HepG2 (cell line): Measurements from ENCODE around the gene HIPK2. TPM values are rescaled to one million over a fixed set of nuclear protein-coding genes. Genes with fewer than 3 reads are reported as not detected.

Source experiments
- ATAC-seq: fragments of 200-7000 bp; cut with Tn5 transposase; 3 replicates; pipeline ENCODE4 v1.9.1; 2020; ENCODE audit warnings: mild to moderate bottlenecking, moderate library complexity
- BruUV-seq: library from RNA; stranded (reverse); fragments of 400-500 nt; replicated peaks from 2 replicates; lab custom pipeline; 2021; lab: Mats Ljungman, UMichigan
- CTCF ChIA-PET: fragments of 300-600 bp; formaldehyde crosslinking; extraction: SDS; loops from one replicate; lab custom pipeline; 2021; ENCODE audit warnings: low total read pairs, inconsistent platforms, low intra/inter-chr PET ratio; lab: Yijun Ruan, JAX
- POLR2A ChIA-PET: fragments of 350-600 bp; sonication (Branson Sonifier 250); formaldehyde crosslinking; loops from one replicate; lab custom pipeline; 2020; ENCODE audit warnings: antibody characterized with exemption, inconsistent platforms; lab: Yijun Ruan, JAX
- DNase-seq: peaks from one replicate; pipeline ENCODE4 v3.0.0-alpha.2; 2015; ENCODE audit warnings: low spot score
- FAIRE-seq: peaks from 3 replicates; lab custom pipeline; 2011; peaks lifted over from hg19 to GRCh38; lab: Jason Lieb, UNC
- H2AFZ ChIP-seq: one replicate; pipeline ENCODE4 v1.6.1; 2011; ENCODE audit warnings: low read length, inconsistent platforms
- H3K27ac ChIP-seq: fragments of 300-600 bp; 3 replicates; pipeline ENCODE4 v1.8.0; 2011; ENCODE audit warnings: mixed run types, mild to moderate bottlenecking, mixed read lengths, low read length, inconsistent platforms; ENCODE audit not compliant: insufficient read depth; ENCODE audit errors: extremely low read length
- H3K27me3 ChIP-seq, 2 experiments: fragments of 200-600 bp in 1 of 2; 2 replicates in 1 of 2; 3 replicates in 1 of 2; pipeline versions ENCODE4 v1.6.0 to v1.8.0; 2011; ENCODE audit warnings: low read length in 2 of 2, mild to moderate bottlenecking in 2 of 2, moderate library complexity in 2 of 2, inconsistent platforms in 1 of 2; ENCODE audit not compliant: insufficient read depth in 2 of 2, control insufficient read depth in 1 of 2
- H3K36me3 ChIP-seq, 2 experiments: fragments of 200-600 bp in 1 of 2; replicated peaks in 1 of 2; 2 replicates in 1 of 2; 3 replicates in 1 of 2; pipeline versions ENCODE4 v1.5.1 to v1.8.0; 2011; ENCODE audit warnings: low read length in 2 of 2, inconsistent platforms in 1 of 2; ENCODE audit not compliant: insufficient read depth in 2 of 2, control insufficient read depth in 1 of 2
- H3K4me1 ChIP-seq: 2 replicates; pipeline ENCODE4 v1.5.1; 2012; ENCODE audit warnings: low read length, inconsistent platforms; ENCODE audit not compliant: insufficient read depth
- H3K4me2 ChIP-seq: 2 replicates; pipeline ENCODE4 v1.6.0; 2011; ENCODE audit warnings: low read depth, low read length, inconsistent platforms
- H3K4me3 ChIP-seq, 3 experiments: fragments of 200-600 bp in 1 of 3; sonication (generic), shearing (Covaris generic) in 1 of 3; replicated peaks in 1 of 3; 2 replicates each; pipeline ENCODE4 v1.5.1; 2011 to 2016; ENCODE audit warnings: low read length in 3 of 3, inconsistent platforms in 2 of 3, low read depth in 2 of 3, mild to moderate bottlenecking in 2 of 3, control low read depth in 1 of 3, mixed read lengths in 1 of 3; ENCODE audit not compliant: insufficient read depth in 1 of 3
- H3K79me2 ChIP-seq: one replicate; pipeline ENCODE4 v1.6.1; 2011; ENCODE audit warnings: low read length, inconsistent platforms; ENCODE audit not compliant: insufficient read depth
- H3K9ac ChIP-seq: 2 replicates; pipeline ENCODE4 v1.6.0; 2011; ENCODE audit warnings: mild to moderate bottlenecking, low read depth, low read length, inconsistent platforms; ENCODE audit not compliant: insufficient read depth
- H3K9me3 ChIP-seq: 2 replicates; pipeline ENCODE4 v1.5.1; 2012; ENCODE audit warnings: mild to moderate bottlenecking, low read length
- H4K20me1 ChIP-seq: 2 replicates; pipeline ENCODE4 v1.6.0; 2011; ENCODE audit warnings: inconsistent platforms, mild to moderate bottlenecking, low read length, moderate library complexity; ENCODE audit not compliant: insufficient read depth
- CBX2 ChIP-seq, 2 experiments: fragments of 200-600 bp in 1 of 2; sonication (generic); formaldehyde crosslinking in 1 of 2; IDR thresholded peaks; 2 replicates each; pipeline versions ENCODE4 v1.7.0 to v1.8.1; 2018 to 2022; ENCODE audit warnings: low read depth in 2 of 2, low read length in 1 of 2, mild to moderate bottlenecking in 1 of 2, missing genetic modification reagents in 1 of 2
- HMG20B ChIP-seq: conservative IDR thresholded peaks from 2 replicates; pipeline ENCODE4 v1.6.1; 2016; ENCODE audit warnings: missing genetic modification reagents, missing compliant biosample characterization
- SSRP1 ChIP-seq: IDR thresholded peaks from 2 replicates; pipeline ENCODE4 v1.6.1; 2016; ENCODE audit warnings: control low read depth
- ZBTB20 ChIP-seq: sonication (generic); formaldehyde crosslinking; IDR thresholded peaks from 2 replicates; pipeline ENCODE4 v1.8.1; 2023; ENCODE audit warnings: missing genetic modification reagents, low read depth, mild to moderate bottlenecking, borderline replicate concordance
- ZFP36L2 ChIP-seq: sonication (generic); formaldehyde crosslinking; IDR thresholded peaks from 2 replicates; pipeline ENCODE4 v1.4.0; 2020; ENCODE audit warnings: missing genetic modification reagents
- ZNF34 ChIP-seq: sonication (generic); formaldehyde crosslinking; IDR thresholded peaks from 2 replicates; pipeline ENCODE4 v1.4.0; 2020; ENCODE audit warnings: mild to moderate bottlenecking, missing genetic modification reagents, borderline replicate concordance
- ZNF816 ChIP-seq: sonication (generic); formaldehyde crosslinking; IDR thresholded peaks from 2 replicates; pipeline ENCODE4 v1.8.0; 2022; ENCODE audit warnings: missing genetic modification reagents, mild to moderate bottlenecking, borderline replicate concordance
- ZNF83 ChIP-seq: sonication (generic); formaldehyde crosslinking; IDR thresholded peaks from 2 replicates; pipeline ENCODE4 v1.4.0; 2020; ENCODE audit warnings: missing genetic modification reagents, mild to moderate bottlenecking, borderline replicate concordance
- WGBS: methylation state at CpG from one replicate; pipeline ENCODE4 v1.1.6; 2017; ENCODE audit warnings: low lambda C conversion rate; 5-methylcytosine and 5-hydroxymethylcytosine counted together
- in situ Hi-C: cut with HindIII; loops from 2 replicates; pipeline ENCODE4 v1.10.0; 2017; ENCODE audit warnings: low pct_unique_long_range_greater_than_20kb; ENCODE audit not compliant: extremely low pct_ligation_motif_present
- intact Hi-C: fragments of 100-400 bp; cut with micrococcal nuclease; formaldehyde crosslinking; loops from one replicate; pipeline ENCODE4 v1.10.0; 2022; ENCODE audit not compliant: unreplicated experiment
- polyA plus RNA-seq, 8 experiments: library from polyadenylated mRNA; depleted of rRNA in 3 of 8; stranded (reverse) in 7 of 8; unstranded in 1 of 8; fragments of >200 nt; fragmentation: Illumina TruSeq in 4 of 8; extraction: Trizol in 4 of 8; gene quantifications; 2 replicates each; pipeline versions ENCODE4 v1.2.1 to v1.2.3, GENCODE V29; 2011 to 2016; ENCODE audit warnings: low read depth in 4 of 8, missing spikeins in 1 of 8, mixed read lengths in 1 of 8; ENCODE audit not compliant: insufficient read depth in 1 of 8
- total RNA-seq, 5 experiments: library from RNA; depleted of rRNA; stranded (reverse); fragments of >200 nt; fragmentation: Illumina TruSeq; extraction: Trizol; gene quantifications; 2 replicates each; pipeline ENCODE4 v1.2.3, GENCODE V29; 2016; ENCODE audit warnings: low read depth in 1 of 5
- TF ChIP-seq, protein P1 (sequence below): sonication (generic); formaldehyde crosslinking; IDR thresholded peaks from 2 replicates; pipeline ENCODE4 v1.5.0; 2020; ENCODE audit warnings: missing genetic modification reagents

HIPK2 gene
- total and polyA plus RNA-seq, 2 of the 13 experiments (the other 11 are each of a cell fraction or from before 2014, with no cell fraction given), result 14.4 to 20.2 TPM

DNA sequence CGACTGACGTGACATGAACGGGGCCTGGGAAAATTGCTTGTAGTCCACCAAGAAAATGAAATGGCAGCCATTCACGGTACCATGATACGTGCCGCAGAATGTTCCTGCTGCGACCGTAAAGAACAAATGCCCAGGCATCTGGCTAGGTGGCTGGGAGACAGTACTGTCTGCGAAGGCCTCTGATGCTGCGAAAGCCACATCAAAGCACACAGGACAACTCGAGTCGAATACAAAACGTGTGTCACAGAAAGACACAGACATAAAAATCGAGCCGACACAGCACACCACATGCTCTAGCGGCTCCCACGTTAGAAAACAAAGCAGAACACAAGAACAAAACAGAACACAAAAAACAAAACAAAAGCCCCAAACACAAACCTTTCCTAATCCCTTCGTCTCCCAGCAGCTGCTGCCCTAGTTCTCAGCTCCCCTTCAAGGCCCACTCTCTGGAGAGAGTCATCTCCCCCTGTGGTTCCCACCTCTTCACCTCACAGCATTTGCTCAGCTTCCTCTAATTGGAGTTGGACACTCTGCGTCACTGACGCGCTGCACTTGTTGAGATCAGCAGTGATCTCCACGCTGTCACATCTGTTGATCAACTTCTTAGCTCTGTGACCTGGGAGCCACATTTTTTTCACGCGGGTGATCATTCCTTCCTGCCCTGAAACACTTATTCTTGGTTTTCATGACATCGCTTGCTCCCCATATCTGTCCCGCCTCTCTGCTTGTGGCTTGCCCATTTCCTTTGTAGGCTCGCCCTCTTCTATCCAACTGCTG lies 142.1 kb downstream of the HIPK2 start:
- no peak for FAIRE-seq
- no peak for ATAC-seq
- TF ChIP-seq CBX2 (IDR thresholded peaks at IDR 0.05; ENCODE audit: low read depth, low read length), result no peak
- TF ChIP-seq CBX2 (CRISPR knock-in tag; IDR thresholded peaks at IDR 0.05; ENCODE audit: low read depth), result no peak
- TF ChIP-seq ZNF34 (CRISPR knock-in tag), result no peak
- TF ChIP-seq HMG20B, result no peak
- no peak for TF ChIP-seq ZNF83
- TF ChIP-seq ZNF816 (CRISPR knock-in tag), result no peak
- Histone ChIP-seq H3K4me2 (no peak overlapping the region), H3K36me3 (peaks cover 16 to 61% of the 10 kb centered on the region in 2 experiments), H4K20me1 (0 out of 2 replicates have a peak, but pooled peaks cover 4% of the 10 kb centered on the region), H3K9me3 (no peaks in the 10 kb centered on the region), H3K79me2 (peaks cover 8% of the 10 kb centered on the region), H3K27me3 (no peaks in the 10 kb centered on the region), H3K4me3 (no peak overlapping the region), H3K9ac (no peak overlapping the region), H3K27ac (no peak overlapping the region), H3K4me1 (no peaks in the 10 kb centered on the region), H2AFZ (no peak overlapping the region)
- ChIA-PET POLR2A (no interaction called here), CTCF (no interaction called here)
- DNase-seq, result no peak
- no TSS peak for BruUV-seq
- in situ Hi-C loops, result no loop called here
- intact Hi-C loops, result no loop called here
- WGBS, result 96% methylated on average over 27 of the region's 27 CpGs

DNA sequence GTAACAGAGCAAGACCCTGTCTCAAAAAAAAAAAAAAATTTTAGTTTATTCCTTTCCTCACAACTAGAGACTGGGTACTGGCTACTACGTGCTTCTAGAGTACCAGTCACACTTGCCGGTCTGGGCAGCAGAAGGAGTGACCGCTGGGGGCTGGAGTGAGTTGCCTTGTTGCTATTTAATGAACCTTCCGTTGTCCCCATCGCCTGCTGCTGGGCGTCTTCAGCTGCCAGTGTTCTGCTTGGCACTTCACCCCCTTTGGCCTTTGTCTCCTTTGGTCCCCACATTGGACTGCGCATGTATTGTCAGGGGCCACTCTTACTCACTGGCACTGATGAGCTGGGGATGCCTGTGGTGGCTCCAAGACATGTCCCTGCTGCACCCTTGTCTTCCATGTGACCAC lies 143.7 kb downstream of the HIPK2 start:
- BruUV-seq, result no TSS peak
- POLR2A ChIA-PET, result no interaction called here

More for the DNA sequence above, 143.7 kb downstream of the HIPK2 start:
- no peak for FAIRE-seq
- 0 out of 2 replicates have a peak, but pooled peaks cover 4% of the 10 kb centered on the region for H4K20me1 ChIP-seq
- CTCF ChIA-PET, result no interaction called here
- H3K4me2 ChIP-seq, result no peak overlapping the region
- 99% methylated on average over 7 of the region's 7 CpGs for WGBS
- peaks cover 16 to 62% of the 10 kb centered on the region in 2 experiments for H3K36me3 ChIP-seq
- peaks cover 3% of the 10 kb centered on the region for H3K79me2 ChIP-seq
- no peak overlapping the region for H3K9ac ChIP-seq
- TF ChIP-seq, protein P1, sequence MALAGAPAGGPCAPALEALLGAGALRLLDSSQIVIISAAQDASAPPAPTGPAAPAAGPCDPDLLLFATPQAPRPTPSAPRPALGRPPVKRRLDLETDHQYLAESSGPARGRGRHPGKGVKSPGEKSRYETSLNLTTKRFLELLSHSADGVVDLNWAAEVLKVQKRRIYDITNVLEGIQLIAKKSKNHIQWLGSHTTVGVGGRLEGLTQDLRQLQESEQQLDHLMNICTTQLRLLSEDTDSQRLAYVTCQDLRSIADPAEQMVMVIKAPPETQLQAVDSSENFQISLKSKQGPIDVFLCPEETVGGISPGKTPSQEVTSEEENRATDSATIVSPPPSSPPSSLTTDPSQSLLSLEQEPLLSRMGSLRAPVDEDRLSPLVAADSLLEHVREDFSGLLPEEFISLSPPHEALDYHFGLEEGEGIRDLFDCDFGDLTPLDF, result no peak
- no peak for TF ChIP-seq ZBTB20
- no peak for TF ChIP-seq SSRP1
- no peak for TF ChIP-seq ZFP36L2 (CRISPR knock-in tag)
- no peak for DNase-seq
- no peak overlapping the region for H3K27ac ChIP-seq
- in situ Hi-C loops (no loop called here), intact Hi-C loops (no loop called here)
- H3K4me3 ChIP-seq, result no peak overlapping the region
- H3K27me3 ChIP-seq, result no peaks in the 10 kb centered on the region
- no peak for ATAC-seq
- no peaks in the 10 kb centered on the region for H3K9me3 ChIP-seq
- no peaks in the 10 kb centered on the region for H3K4me1 ChIP-seq
- H2AFZ ChIP-seq, result no peak overlapping the region
